ENCODE results near the gene ATP8A2.
"Not testable (repeated sequence)": the region's sequence is repeated elsewhere in the genome, so short reads cannot be mapped to it uniquely, and the experiment has no call there.

Gene ATP8A2

DNA sequence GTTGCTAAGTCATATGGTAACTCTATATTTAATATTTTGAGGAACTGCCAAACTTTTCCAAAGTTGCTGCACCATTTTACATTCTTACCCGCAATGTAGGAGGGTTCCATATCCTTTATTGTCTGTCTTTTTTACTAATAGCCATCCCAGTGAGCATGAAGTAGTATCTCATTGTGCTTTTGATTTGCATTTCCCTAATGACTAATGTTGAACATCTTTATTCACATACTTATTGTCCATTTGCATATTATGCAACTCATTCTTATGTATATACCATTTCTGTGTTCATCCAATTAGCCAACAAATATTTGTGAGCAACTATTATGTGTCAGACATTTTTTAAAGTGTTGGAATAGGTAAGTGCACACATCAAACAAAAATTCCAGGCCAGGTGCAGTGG, 20.4 kb upstream of the ATP8A2 start:
- TF ChIP-seq ZFX (IDR thresholded peaks at IDR 0.05; ENCODE audit: borderline replicate concordance): no peak
- TF ChIP-seq CTCF (IDR thresholded peaks at IDR 0.05): no peak
- H3K27ac ChIP-seq: no peak overlapping the region

DNA sequence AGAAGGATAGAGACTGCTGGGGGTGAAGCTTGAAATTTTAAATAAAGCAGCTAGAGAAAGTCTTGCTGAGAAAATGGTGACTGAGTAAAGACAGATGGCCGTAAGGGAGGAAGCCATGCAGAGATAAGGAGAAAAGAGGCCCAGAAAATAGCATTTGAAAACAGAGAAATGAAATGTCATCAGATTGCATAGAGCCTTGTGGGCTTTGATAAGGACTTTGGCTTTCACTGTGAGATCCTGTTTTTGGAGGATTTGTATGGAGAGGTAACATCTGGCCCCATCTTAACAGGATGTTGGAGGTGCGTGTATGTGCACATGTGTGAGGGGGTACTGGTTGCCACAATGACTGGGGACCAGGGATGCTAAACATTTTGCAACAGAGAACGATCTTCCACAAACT, 19.5 kb upstream of the ATP8A2 start:
- TF ChIP-seq CTCF (IDR thresholded peaks at IDR 0.05) (no peak), ZFX (IDR thresholded peaks at IDR 0.05; ENCODE audit: borderline replicate concordance) (no peak)
- no peak overlapping the region for H3K27ac ChIP-seq

- no peak overlapping the region for H3K27ac ChIP-seq
- no peak for TF ChIP-seq ZFX (IDR thresholded peaks at IDR 0.05; ENCODE audit: borderline replicate concordance)
- no peak for TF ChIP-seq CTCF (IDR thresholded peaks at IDR 0.05)
These were observed 19.0 kb upstream of the ATP8A2 start for GRCh38 chr13:25352806-25353205.

GRCh38 chr13:25353344-25353743, 18.4 kb upstream of the ATP8A2 start:
- no peak overlapping the region for H3K27ac ChIP-seq
- TF ChIP-seq CTCF (IDR thresholded peaks at IDR 0.05) (no peak), ZFX (IDR thresholded peaks at IDR 0.05; ENCODE audit: borderline replicate concordance) (no peak)

DNA sequence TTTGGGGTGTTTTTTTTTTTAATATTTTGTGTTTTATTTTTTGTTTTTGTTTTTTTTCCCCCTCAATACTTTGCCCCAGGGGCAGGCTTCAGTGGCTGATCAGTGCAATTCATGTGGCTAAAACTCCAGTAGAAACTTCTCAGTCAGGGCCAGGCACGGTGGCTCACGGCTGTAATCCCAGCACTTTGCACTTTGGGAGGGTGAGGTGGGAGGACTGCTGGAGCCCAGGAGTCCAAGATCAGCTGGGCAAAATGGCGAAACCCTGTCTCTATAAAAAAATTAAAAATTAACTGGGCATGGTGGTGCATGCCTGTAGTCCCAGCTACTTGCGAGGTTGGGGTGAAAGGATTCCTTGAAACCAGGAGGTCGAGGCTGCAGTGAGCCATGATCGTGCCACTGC, 17.4 kb upstream of the ATP8A2 start:
- no peak overlapping the region for H3K27ac ChIP-seq
- TF ChIP-seq CTCF (IDR thresholded peaks at IDR 0.05): no peak
- no peak for TF ChIP-seq ZFX (IDR thresholded peaks at IDR 0.05; ENCODE audit: borderline replicate concordance)

DNA sequence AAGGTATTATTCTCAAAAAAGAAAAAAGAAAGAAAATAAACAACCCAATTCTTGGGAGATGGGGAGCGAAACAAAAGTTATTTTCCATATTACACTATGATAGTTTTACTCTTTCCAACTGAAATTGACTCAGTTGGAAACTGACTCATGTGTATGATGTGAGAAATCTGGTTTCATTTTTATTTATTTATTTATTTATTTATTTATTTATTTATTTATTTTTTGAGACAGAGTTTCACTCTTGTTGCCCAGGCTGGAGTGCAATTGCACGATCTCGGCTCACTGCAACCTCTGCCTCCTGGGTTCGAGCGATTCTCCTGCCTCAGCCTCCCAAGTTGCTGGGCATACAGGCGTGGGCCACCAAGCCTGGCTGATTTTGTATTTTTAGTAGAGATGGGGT, 11.3 kb upstream of the ATP8A2 start:
- H3K27ac ChIP-seq: not testable (repeated sequence)

DNA sequence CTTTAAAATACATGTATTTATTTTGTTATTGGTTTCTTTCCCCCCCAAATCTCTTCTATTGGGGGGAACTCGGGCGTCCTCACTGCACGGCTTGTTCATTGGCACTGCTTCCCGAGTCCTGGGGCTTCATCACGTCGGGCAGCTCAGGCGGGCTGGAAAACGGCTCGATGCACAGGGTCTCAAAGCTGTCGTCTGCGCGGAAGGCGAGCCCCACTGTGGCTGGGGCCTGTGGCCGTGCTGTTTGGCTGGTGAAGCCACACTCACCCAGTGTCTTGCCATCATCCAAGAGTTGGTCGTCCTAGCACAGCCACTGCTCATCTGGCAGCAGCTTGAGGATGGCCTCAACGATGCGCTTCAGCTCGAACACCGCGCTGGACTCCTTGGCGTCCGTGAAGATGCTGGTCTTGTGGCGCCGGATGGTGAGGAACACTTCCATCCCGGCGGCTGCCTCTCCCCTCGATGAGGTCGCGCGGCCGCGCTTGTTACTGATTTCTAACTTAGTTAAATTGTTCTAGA, 6.0 kb upstream of the ATP8A2 start:
- TF ChIP-seq CTCF (IDR thresholded peaks at IDR 0.05) (no peak), ZFX (IDR thresholded peaks at IDR 0.05; ENCODE audit: borderline replicate concordance) (no peak)
- no peak overlapping the region for H3K27ac ChIP-seq

DNA sequence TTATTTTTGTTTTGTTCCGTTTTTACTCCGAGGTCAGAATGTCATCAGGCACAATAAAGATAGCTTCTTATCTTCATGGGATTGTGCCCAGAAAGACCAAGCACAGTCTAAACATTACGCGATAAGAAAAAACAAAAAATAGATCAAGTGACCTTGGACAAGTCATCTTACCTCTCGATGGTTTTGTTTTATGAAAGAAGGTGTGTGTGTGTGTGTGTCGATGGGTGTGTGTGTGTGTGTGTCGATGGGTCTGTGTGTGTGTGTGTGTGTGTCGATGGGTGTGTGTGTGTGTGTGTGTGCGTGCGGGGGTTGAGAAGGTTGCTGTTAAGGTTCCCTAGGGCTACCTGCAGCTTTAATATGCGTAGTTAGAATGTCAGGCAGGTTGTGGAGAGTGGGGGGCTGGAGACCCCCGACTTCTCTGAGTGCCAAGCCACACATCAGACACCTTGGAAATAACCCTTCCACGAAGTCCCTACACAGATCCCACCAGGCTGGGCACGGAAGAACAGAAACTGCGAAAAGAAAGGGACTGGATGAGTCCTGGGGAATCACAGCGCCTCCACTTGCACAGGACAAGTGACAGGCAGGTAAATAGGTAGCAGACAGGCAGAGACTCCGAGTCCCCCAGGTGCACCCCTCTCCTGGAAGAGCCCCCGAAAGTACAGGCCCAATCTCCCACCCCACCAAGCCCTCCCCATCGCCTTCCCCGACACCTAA, 458 bp upstream of the ATP8A2 start:
- no peak overlapping the region for H3K27ac ChIP-seq
- TF ChIP-seq ZFX (IDR thresholded peaks at IDR 0.05; ENCODE audit: borderline replicate concordance) (no peak), CTCF (IDR thresholded peaks at IDR 0.05) (no peak)

Data from 22Rv1 (cell line).